OCI-LY7 (cell line): Measurements from ENCODE around the gene KIF19.

Source experiments
- EZH2phosphoT487 ChIP-seq: fragments of 200-600 bp; sonication (generic); IDR thresholded peaks from 2 replicates; pipeline ENCODE4 v1.6.1; 2018; ENCODE audit warnings: low read depth, borderline replicate concordance, mild to moderate bottlenecking, mixed run types, antibody characterized with exemption, low read length, moderate library complexity, mixed read lengths
- TF ChIP-seq, protein P1 (sequence below): fragments of 200-600 bp; sonication (generic); conservative IDR thresholded peaks from 2 replicates; pipeline ENCODE4 v1.5.1; 2014; ENCODE audit warnings: mild to moderate bottlenecking, antibody characterized with exemption, low read length, moderate library complexity, mixed read lengths

DNA sequence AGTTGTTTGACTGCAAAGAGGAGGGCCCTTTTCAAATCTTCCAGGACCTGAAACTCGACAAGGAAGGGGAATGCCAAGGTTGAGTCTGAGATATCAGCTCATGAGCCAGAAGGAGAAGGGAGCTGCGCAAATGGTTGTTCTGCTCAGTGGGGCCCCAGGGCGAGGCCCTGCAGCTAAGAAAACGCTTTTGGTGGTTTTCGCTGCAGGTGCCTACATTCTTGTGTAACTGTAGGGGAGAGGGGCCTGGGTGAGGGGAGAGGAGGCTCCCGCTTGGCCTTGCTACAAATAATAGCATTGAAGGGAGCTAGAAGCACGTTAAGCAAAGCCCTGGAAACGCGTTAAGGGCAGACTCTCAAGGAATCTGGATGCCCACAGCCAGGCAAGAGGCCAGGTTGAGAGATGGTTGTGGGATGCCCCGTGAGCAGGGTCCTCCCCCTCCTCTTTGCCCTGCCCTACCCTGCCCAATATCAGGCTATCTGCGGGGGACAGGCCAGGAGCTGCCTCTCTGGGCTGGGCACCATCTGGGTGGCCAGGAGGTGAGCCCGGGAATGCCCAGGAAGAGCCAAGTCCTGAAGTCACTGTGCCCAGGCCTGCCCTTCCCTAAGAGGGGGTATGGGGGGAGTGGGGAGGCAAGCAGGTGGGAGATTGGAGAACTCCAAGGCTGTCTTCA, 63.2 kb downstream of the KIF19 start:
- TF ChIP-seq, protein P1, sequence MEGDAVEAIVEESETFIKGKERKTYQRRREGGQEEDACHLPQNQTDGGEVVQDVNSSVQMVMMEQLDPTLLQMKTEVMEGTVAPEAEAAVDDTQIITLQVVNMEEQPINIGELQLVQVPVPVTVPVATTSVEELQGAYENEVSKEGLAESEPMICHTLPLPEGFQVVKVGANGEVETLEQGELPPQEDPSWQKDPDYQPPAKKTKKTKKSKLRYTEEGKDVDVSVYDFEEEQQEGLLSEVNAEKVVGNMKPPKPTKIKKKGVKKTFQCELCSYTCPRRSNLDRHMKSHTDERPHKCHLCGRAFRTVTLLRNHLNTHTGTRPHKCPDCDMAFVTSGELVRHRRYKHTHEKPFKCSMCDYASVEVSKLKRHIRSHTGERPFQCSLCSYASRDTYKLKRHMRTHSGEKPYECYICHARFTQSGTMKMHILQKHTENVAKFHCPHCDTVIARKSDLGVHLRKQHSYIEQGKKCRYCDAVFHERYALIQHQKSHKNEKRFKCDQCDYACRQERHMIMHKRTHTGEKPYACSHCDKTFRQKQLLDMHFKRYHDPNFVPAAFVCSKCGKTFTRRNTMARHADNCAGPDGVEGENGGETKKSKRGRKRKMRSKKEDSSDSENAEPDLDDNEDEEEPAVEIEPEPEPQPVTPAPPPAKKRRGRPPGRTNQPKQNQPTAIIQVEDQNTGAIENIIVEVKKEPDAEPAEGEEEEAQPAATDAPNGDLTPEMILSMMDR = no peak
- TF ChIP-seq EZH2phosphoT487 = no peak
